Endothelial cell of umbilical vein (primary cell): ENCODE data around the gene FHIT. TPM values are rescaled to one million over a fixed set of nuclear protein-coding genes. Genes with fewer than 3 reads are reported as not detected.

Source experiments
- BruUV-seq: library from RNA; stranded (reverse); fragments of 400-500 nt; replicated peaks from 2 replicates; lab custom pipeline; 2021; lab: Mats Ljungman, UMichigan
- CTCF ChIA-PET: fragments of 300-600, 350-600 bp; sonication (Branson Sonifier 250); formaldehyde crosslinking; loops from one replicate; lab custom pipeline; 2021; ENCODE audit warnings: antibody characterized with exemption, inconsistent platforms; lab: Charles Lee
- POLR2A ChIA-PET: fragments of 300-600, 350-600 bp; sonication (Branson Sonifier 250); formaldehyde crosslinking; loops from one replicate; lab custom pipeline; 2021; ENCODE audit warnings: antibody characterized with exemption, inconsistent platforms; lab: Charles Lee
- DNase-seq: peaks from one replicate; pipeline ENCODE4 v3.0.0-alpha.2; 2011; ENCODE audit warnings: low read depth, low spot score
- FAIRE-seq: peaks from 2 replicates; lab custom pipeline; 2011; peaks lifted over from hg19 to GRCh38; lab: Jason Lieb, UNC
- H2AFZ ChIP-seq: 2 replicates; pipeline ENCODE4 v1.6.0; 2012; ENCODE audit warnings: low read depth, low read length, control low read depth, inconsistent platforms
- H3K27ac ChIP-seq: 2 replicates; pipeline ENCODE4 v1.5.1; 2011; ENCODE audit warnings: low read depth, mild to moderate bottlenecking, control low read depth, low read length, moderate library complexity; ENCODE audit not compliant: insufficient read depth
- H3K27me3 ChIP-seq, 2 experiments: 2 replicates each; pipeline versions ENCODE4 v1.6.0 to v1.6.1; 2011; ENCODE audit warnings: low read length in 2 of 2, mixed read lengths in 1 of 2; ENCODE audit not compliant: control insufficient read depth in 2 of 2, insufficient read depth in 2 of 2
- H3K36me3 ChIP-seq, 2 experiments: 2 replicates in 1 of 2; 3 replicates in 1 of 2; pipeline ENCODE4 v1.5.1; 2011; ENCODE audit warnings: low read length in 2 of 2, mild to moderate bottlenecking in 1 of 2, moderate library complexity in 1 of 2; ENCODE audit not compliant: control insufficient read depth in 2 of 2, insufficient read depth in 2 of 2; ENCODE audit errors: extremely low read depth in 1 of 2
- H3K4me1 ChIP-seq: 3 replicates; pipeline ENCODE4 v1.5.1; 2011; ENCODE audit warnings: mild to moderate bottlenecking, low read length; ENCODE audit not compliant: control insufficient read depth, insufficient read depth; ENCODE audit errors: extremely low read depth
- H3K4me2 ChIP-seq: 2 replicates; pipeline ENCODE4 v1.6.1; 2011; ENCODE audit warnings: low read length, control low read depth, mixed read lengths; ENCODE audit not compliant: insufficient read depth
- H3K4me3 ChIP-seq, 3 experiments: fragments of 200-600 bp in 1 of 3; sonication (generic), shearing (Covaris generic) in 1 of 3; replicated peaks in 1 of 3; 2 replicates each; pipeline ENCODE4 v1.5.1; 2011 to 2016; ENCODE audit warnings: control low read depth in 3 of 3, low read length in 3 of 3, mild to moderate bottlenecking in 2 of 3, inconsistent platforms in 1 of 3, low read depth in 1 of 3, moderate library complexity in 1 of 3; ENCODE audit not compliant: insufficient read depth in 1 of 3
- H3K79me2 ChIP-seq: 2 replicates; pipeline ENCODE4 v1.6.0; 2012; ENCODE audit warnings: low read length, inconsistent platforms; ENCODE audit not compliant: control insufficient read depth, insufficient read depth
- H3K9ac ChIP-seq: replicated peaks from 2 replicates; pipeline ENCODE3; 2011; ENCODE audit warnings: low read length, control low read depth; ENCODE audit not compliant: insufficient read depth; ENCODE audit errors: extremely low read depth
- H3K9me1 ChIP-seq: replicated peaks from 3 replicates; pipeline ENCODE4 v1.6.0; 2011; ENCODE audit warnings: mild to moderate bottlenecking, low read length; ENCODE audit not compliant: control insufficient read depth, insufficient read depth; ENCODE audit errors: extremely low read depth
- H3K9me3 ChIP-seq: replicated peaks from 2 replicates; pipeline ENCODE4 v1.5.1; 2012; ENCODE audit warnings: low read length, inconsistent platforms; ENCODE audit not compliant: control insufficient read depth, insufficient read depth
- H4K20me1 ChIP-seq: replicated peaks from 2 replicates; pipeline ENCODE3; 2011; ENCODE audit warnings: mild to moderate bottlenecking, low read length; ENCODE audit not compliant: control insufficient read depth, insufficient read depth; ENCODE audit errors: extremely low read depth
- EZH2 ChIP-seq: IDR thresholded peaks from 2 replicates; pipeline ENCODE4 v1.6.1; 2012; ENCODE audit warnings: borderline replicate concordance, low read depth, mild to moderate bottlenecking, moderate library complexity, low read length, inconsistent platforms; ENCODE audit not compliant: severe bottlenecking
- FOS ChIP-seq: IDR thresholded peaks from 2 replicates; pipeline ENCODE4 v1.6.1; 2011; ENCODE audit warnings: mild to moderate bottlenecking, low read length, moderate library complexity, borderline replicate concordance; ENCODE audit not compliant: insufficient read depth
- GATA2 ChIP-seq: IDR thresholded peaks from 2 replicates; pipeline ENCODE4 v1.7.0; 2011; ENCODE audit warnings: low read depth, mild to moderate bottlenecking, moderate library complexity, mixed read lengths, low read length; ENCODE audit not compliant: insufficient read length, insufficient read depth
- JUN ChIP-seq: IDR thresholded peaks from 2 replicates; pipeline ENCODE4 v1.6.1; 2011; ENCODE audit warnings: borderline replicate concordance, low read depth; ENCODE audit not compliant: insufficient read length, insufficient read depth
- MYC ChIP-seq: IDR thresholded peaks from one replicate; pipeline ENCODE4 v1.6.1; 2011; ENCODE audit warnings: mild to moderate bottlenecking, low read depth, low read length
- POLR2A ChIP-seq: IDR thresholded peaks from 2 replicates; pipeline ENCODE4 v1.6.1; 2012; ENCODE audit warnings: low read depth, mild to moderate bottlenecking, control low read depth, low read length
- POLR2AphosphoS5 ChIP-seq: IDR thresholded peaks from 2 replicates; pipeline ENCODE4 v1.6.1; 2012; ENCODE audit warnings: low read depth, mild to moderate bottlenecking, control low read depth, low read length, moderate library complexity; ENCODE audit not compliant: insufficient read depth
- dilution Hi-C: fragments of 300-500 bp; cut with MboI; formaldehyde crosslinking; loops from one replicate; pipeline ENCODE4 v1.15.0; 2019; ENCODE audit warnings: low sequenced_read_pairs; ENCODE audit not compliant: extremely low pct_ligation_motif_present
- intact Hi-C: fragments of 100-400 bp; cut with micrococcal nuclease; formaldehyde crosslinking; loops from one replicate; pipeline ENCODE4 v1.10.0; 2022
- polyA plus RNA-seq, 4 experiments: library from polyadenylated mRNA; depleted of rRNA in 3 of 4; stranded (reverse) in 3 of 4; unstranded in 1 of 4; fragments of >200 nt; gene quantifications; 2 replicates each; pipeline versions ENCODE4 v1.2.1 to v1.2.3, GENCODE V29; 2011 to 2012; ENCODE audit warnings: missing spikeins in 1 of 4
- total RNA-seq: library from RNA; stranded (reverse); gene quantifications from 2 replicates; pipeline ENCODE4 v1.2.3, GENCODE V29; 2021
- TF ChIP-seq, protein P1 (sequence below), 2 donors: IDR thresholded peaks; 1 replicate in 1 of 2; 2 replicates in 1 of 2; pipeline ENCODE4 v1.5.1; 2011; ENCODE audit warnings: low read length in 2 of 2, mild to moderate bottlenecking in 2 of 2, moderate library complexity in 2 of 2, control low read depth in 1 of 2, inconsistent platforms in 1 of 2, low read depth in 1 of 2; ENCODE audit not compliant: insufficient read depth in 1 of 2; ENCODE audit errors: extremely low read depth in 1 of 2
- TF ChIP-seq, protein P2 (sequence below): IDR thresholded peaks from 2 replicates; pipeline ENCODE4 v1.6.1; 2011; ENCODE audit not compliant: insufficient read depth, insufficient read length

Gene FHIT
- total and polyA plus RNA-seq, 2 donors (not counting 3 experiments of a cell fraction or from before 2014, with no cell fraction given), result 0.47 to 2.2 TPM

DNA sequence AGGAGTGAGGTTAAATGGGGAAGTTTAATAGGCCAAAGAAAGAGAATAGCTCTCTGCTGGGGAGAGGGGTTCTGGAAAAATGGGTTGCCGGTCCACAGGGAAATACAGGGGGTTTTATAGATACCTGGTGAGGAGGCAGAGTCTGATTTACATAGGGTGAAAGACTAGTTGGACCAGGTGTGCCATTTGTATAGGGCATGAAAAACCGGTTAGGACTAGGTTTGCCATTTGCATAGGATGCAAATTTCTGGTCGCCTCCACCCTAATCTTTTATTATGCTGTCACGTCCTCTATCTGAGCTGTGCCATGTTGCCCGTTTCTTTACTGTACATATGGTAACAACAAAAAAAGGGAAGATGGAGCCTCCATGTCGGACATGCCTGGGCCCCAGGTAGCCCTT lies 960.1 kb downstream of the FHIT start:
- Histone ChIP-seq H3K4me2 (no peak overlapping the region), H3K27me3 (no peaks in the 10 kb centered on the region), H3K4me1 (no peaks in the 10 kb centered on the region), H3K9me3 (no peaks in the 10 kb centered on the region), H4K20me1 (no peaks in the 10 kb centered on the region), H3K4me3 (no peak overlapping the region), H2AFZ (no peak overlapping the region), H3K79me2 (no peaks in the 10 kb centered on the region), H3K9ac (no peak overlapping the region), H3K27ac (no peak overlapping the region), H3K9me1 (no peaks in the 10 kb centered on the region), H3K36me3 (no peaks in the 10 kb centered on the region)
- CTCF ChIA-PET, result no interaction called here
- TF ChIP-seq JUN, result no peak
- TF ChIP-seq, protein P1, sequence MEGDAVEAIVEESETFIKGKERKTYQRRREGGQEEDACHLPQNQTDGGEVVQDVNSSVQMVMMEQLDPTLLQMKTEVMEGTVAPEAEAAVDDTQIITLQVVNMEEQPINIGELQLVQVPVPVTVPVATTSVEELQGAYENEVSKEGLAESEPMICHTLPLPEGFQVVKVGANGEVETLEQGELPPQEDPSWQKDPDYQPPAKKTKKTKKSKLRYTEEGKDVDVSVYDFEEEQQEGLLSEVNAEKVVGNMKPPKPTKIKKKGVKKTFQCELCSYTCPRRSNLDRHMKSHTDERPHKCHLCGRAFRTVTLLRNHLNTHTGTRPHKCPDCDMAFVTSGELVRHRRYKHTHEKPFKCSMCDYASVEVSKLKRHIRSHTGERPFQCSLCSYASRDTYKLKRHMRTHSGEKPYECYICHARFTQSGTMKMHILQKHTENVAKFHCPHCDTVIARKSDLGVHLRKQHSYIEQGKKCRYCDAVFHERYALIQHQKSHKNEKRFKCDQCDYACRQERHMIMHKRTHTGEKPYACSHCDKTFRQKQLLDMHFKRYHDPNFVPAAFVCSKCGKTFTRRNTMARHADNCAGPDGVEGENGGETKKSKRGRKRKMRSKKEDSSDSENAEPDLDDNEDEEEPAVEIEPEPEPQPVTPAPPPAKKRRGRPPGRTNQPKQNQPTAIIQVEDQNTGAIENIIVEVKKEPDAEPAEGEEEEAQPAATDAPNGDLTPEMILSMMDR (IDR thresholded peaks at IDR 0.05; ENCODE audit: extremely low read depth in 1 of 2, insufficient read depth in 1 of 2, low read depth in 1 of 2, low read length in 2 of 2), result no peak
- no peak for TF ChIP-seq MYC
- TF ChIP-seq POLR2A, result no peak
- TF ChIP-seq, protein P2, sequence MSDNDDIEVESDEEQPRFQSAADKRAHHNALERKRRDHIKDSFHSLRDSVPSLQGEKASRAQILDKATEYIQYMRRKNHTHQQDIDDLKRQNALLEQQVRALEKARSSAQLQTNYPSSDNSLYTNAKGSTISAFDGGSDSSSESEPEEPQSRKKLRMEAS, result no peak
- no peak for TF ChIP-seq FOS
- TF ChIP-seq GATA2, result no peak
- no peak for TF ChIP-seq EZH2
- no peak for TF ChIP-seq POLR2AphosphoS5
- intact Hi-C loops, result no loop called here
- no TSS peak for BruUV-seq
- DNase-seq, result no peak
- dilution Hi-C loops, result no loop called here
- no peak for FAIRE-seq
- POLR2A ChIA-PET, result no interaction called here
